SK-N-SH treated with all-trans-retinoic acid at 6 μM for 48 hours (cell line): ENCODE data around the gene TMEM14C.

Experiments
- CSDC2 ChIP-seq: fragments of 250-450 bp; sonication (Bioruptor Pico); IDR thresholded peaks from 2 replicates; pipeline ENCODE4 v1.5.0; 2020; ENCODE audit warnings: mild to moderate bottlenecking, moderate library complexity
- ESRRG ChIP-seq: fragments of 250-450 bp; sonication (Bioruptor Pico); IDR thresholded peaks from 2 replicates; pipeline ENCODE4 v1.6.1; 2021; ENCODE audit warnings: mild to moderate bottlenecking
- TOX ChIP-seq: fragments of 250-450 bp; sonication (Bioruptor Pico); IDR thresholded peaks from 2 replicates; pipeline ENCODE4 v1.8.0; 2021; ENCODE audit warnings: mild to moderate bottlenecking, moderate library complexity, borderline replicate concordance
- ZNF8 ChIP-seq: fragments of 450-650 bp; formaldehyde crosslinking; IDR thresholded peaks from 2 replicates; pipeline ENCODE4 v1.5.0; 2020; ENCODE audit warnings: mild to moderate bottlenecking, moderate library complexity
- TF ChIP-seq, protein P1 (sequence below): fragments of 250-450 bp; sonication (Bioruptor Pico); IDR thresholded peaks from 2 replicates; pipeline ENCODE4 v1.8.0; 2021; ENCODE audit warnings: low read depth, mild to moderate bottlenecking, moderate library complexity, borderline replicate concordance
- TF ChIP-seq, protein P2 (sequence below): fragments of 250-450 bp; sonication (Bioruptor Pico); IDR thresholded peaks from 2 replicates; pipeline ENCODE4 v1.8.0; 2020; ENCODE audit warnings: mild to moderate bottlenecking, moderate library complexity, borderline replicate concordance

DNA sequence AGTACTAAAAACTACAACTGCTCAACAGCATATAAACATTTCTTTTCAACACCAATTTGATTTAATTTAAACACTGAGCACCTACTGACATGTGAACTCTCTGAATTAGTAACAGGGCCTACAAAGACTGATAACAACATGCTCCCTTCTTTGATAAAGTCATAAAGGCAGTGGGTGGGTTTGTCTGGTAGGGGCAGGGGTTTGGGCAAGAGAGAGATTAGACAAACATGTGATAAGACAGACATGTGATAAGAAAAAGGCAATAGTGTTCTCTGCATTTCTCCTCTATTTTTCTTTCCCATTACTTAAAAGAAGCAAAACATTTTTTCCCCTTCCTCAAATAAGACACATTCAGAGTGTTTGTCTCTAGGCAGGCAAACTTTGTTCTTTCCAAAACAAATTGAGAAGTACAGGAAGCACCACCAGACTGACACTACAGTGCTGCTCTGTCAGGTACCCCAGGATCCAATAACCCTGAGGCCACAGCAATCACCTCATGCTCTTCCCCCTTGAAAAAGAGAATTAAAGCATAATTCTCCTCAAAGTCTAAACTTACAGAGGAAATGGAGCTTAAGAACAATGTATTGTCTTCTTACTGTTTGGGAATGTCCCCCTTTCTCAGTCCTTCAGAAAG lies 40.4 kb upstream of the TMEM14C start:
- TF ChIP-seq CSDC2 (no peak), TOX (CRISPR knock-in tag) (no peak), ESRRG (no peak), ZNF8 (CRISPR knock-in tag) (no peak)
- TF ChIP-seq, protein P1, sequence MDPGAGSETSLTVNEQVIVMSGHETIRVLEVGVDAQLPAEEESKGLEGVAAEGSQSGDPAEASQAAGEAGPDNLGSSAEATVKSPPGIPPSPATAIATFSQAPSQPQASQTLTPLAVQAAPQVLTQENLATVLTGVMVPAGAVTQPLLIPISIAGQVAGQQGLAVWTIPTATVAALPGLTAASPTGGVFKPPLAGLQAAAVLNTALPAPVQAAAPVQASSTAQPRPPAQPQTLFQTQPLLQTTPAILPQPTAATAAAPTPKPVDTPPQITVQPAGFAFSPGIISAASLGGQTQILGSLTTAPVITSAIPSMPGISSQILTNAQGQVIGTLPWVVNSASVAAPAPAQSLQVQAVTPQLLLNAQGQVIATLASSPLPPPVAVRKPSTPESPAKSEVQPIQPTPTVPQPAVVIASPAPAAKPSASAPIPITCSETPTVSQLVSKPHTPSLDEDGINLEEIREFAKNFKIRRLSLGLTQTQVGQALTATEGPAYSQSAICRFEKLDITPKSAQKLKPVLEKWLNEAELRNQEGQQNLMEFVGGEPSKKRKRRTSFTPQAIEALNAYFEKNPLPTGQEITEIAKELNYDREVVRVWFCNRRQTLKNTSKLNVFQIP (CRISPR knock-in tag): no peak
- TF ChIP-seq, protein P2, sequence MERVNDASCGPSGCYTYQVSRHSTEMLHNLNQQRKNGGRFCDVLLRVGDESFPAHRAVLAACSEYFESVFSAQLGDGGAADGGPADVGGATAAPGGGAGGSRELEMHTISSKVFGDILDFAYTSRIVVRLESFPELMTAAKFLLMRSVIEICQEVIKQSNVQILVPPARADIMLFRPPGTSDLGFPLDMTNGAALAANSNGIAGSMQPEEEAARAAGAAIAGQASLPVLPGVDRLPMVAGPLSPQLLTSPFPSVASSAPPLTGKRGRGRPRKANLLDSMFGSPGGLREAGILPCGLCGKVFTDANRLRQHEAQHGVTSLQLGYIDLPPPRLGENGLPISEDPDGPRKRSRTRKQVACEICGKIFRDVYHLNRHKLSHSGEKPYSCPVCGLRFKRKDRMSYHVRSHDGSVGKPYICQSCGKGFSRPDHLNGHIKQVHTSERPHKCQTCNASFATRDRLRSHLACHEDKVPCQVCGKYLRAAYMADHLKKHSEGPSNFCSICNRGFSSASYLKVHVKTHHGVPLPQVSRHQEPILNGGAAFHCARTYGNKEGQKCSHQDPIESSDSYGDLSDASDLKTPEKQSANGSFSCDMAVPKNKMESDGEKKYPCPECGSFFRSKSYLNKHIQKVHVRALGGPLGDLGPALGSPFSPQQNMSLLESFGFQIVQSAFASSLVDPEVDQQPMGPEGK: no peak
